HG02973 (cell line): ENCODE results near the gene CDS2.

ENCODE experiments used
- ATAC-seq: cut with Tn5 transposase; IDR thresholded peaks from one replicate; pipeline ENCODE4 v1.9.1; 2021; ENCODE audit warnings: moderate library complexity; ENCODE audit not compliant: unreplicated experiment

CDS2 gene

GRCh38 chr20:5205348-5206210 lies 78.8 kb downstream of the CDS2 start:
- peak; percentile 79 for ATAC-seq

GRCh38 chr20:5207138-5207537 lies 80.3 kb downstream of the CDS2 start:
- ATAC-seq = no peak

DNA sequence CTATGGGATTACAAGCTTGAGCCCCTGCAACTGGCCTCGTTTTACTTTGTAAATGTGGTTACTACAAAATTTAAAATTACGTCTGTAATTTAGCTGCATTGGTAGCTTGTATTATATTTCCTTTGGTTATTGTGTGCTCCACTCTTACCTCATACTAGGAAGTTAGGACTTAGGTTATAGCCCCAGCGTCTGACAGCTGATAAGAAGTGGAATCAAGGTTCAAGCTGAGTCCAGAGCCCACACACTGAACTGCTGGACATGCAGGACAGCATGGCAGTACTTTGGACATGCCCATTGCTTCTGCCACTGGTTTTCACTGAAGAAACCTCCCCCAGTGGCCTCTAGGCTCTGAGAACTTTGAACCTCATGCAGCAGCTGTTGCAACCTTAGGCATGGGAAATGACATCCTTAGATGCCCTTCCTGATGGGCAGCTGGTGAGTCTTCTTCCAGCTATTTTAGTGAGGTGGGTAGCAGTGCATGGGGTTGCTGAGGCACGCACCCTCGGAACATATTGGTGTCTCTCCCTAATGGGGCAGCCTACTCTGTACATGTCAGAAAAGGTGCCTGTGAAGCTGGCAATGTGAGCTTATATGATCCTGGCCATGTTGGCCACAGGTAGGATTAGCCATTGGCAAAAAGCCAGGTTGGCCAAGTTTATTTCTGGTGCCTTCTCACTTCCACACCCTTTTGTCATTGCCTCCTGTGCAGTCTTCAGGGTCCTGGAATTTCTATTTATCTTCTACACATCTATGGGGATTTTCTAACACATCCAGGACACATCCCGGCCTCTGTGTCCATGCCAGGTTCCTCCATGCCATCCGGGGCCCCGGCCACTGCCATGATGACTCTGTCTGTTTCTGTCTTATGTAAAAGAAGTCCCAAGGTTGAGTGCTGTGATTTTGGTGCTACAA lies 85.3 kb downstream of the CDS2 start:
- ATAC-seq = no peak

GRCh38 chr20:5212907-5213487 lies 86.2 kb downstream of the CDS2 start:
- no peak for ATAC-seq

DNA sequence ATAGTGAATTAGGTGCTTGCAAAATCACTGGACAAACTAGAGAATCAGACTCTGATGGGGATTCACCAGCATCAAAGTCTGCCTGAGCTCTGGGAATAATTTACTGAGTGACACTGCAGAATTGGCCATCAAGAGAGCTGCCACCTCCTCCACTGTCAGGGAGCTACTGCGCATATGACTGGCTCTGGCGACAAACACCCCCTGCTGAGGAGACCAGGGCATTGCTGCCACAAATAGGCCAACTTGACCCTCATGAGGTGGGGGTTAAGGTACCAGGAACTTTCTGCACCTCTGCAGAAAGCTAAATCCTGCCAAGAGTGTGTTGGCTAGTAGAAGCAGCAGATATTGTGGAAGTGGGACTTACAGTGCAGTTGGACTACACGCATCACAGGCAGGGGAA lies 88.0 kb downstream of the CDS2 start:
- no peak for ATAC-seq

DNA sequence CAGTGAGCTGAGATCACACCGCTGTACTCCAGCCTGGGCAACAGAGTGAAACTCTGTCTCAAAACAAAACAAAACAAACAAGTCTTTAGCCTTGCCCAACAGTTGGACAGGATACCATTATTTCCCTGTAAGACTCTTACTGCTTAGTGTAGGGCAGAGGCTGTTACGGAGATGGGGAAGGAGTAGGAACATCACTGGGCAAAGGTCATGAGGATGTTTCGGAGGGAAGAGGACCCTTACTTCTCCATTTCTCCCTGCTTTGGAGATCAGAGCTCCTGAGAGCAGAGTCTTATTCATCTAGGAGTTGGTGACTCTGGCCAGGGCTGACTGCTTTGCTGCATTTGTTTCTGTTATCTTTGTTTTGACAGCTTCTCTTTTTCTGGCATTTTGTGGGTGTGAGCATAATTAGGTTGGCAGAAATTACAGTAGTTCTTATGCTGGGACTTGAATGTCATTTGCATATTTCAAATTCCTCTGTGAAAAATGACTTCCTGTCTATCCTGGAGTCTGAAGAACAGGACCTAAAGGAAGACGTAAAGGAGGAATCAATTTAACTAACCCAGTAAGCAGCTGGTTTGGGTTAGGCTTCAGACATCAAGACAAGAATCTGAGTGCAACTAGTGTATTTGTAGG lies 89.0 kb downstream of the CDS2 start:
- no peak for ATAC-seq

GRCh38 chr20:5216663-5217062 lies 89.9 kb downstream of the CDS2 start:
- ATAC-seq = no peak

DNA sequence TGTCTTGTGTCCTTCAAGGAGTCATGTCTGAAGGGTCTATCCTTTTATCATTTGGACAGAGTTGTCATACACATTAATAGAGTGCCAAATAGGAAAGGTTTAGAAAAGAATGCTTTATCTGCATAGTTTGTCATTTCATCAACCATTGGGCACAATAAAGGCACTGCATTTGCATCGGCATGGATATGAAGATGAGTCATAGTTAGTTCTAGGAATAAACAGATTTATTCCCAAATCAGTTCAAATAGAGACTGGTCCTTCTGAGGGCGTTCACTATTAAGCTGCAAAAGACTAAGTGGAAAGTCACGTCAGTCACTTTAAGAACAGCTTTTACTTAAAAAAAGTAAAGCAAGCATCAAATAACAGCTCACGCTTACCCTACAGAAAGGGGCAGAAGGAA lies 90.8 kb downstream of the CDS2 start:
- ATAC-seq = no peak

DNA sequence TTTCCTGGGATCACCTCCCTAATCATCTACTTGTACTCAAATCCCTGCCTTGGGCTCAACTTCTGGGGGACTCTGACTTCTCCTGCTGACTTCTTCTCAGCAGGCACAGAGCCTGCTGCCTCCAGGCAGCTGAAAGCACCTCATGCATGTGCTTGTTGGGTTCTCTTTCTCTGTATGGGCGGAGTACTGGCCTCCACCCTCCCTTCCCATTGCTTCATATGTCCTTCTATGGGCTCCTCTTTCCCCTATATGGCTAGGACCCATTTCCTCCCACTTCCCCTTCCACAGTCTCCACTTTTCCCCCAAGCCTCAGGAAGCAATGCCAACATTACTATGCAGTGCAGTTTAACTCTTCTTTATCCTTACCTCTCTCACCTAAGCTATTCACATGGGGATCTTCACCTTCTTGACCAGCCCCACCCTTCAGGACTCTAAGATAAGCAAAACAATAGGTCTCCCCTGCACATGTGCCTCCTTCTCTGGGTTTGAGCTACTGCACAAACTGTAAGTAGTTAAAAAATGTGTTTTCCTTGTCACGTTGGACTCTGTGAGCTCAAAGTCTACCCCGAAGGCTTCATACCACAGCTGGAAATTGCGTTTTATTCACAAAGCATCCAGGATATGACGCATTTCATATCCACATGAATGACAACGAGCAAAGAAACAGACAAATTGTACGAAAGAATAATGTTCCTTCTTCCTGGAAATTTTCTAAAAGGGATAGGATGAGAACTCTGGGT lies 93.7 kb downstream of the CDS2 start:
- no peak for ATAC-seq

DNA sequence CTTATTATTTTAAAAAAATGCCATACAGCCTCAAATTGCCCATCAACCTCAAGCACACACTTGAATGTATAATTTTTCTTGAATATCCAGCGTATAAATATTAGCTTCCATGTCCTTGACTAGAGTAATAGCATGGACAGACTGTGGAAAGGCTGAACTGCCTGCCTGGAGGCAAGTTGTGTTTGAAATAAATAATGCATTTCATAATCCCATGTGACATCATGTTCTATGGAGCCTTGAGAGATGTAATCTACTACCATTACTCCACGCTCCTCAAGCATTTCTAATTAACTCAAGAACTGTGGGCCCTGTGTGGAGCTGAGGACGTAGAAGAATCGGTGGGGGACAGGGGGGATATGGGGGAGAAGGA lies 94.2 kb downstream of the CDS2 start:
- no peak for ATAC-seq

GRCh38 chr20:5222919-5223634 lies 96.3 kb downstream of the CDS2 start:
- ATAC-seq = no peak

- ATAC-seq = no peak
These were observed 103.7 kb downstream of the CDS2 start for GRCh38 chr20:5230544-5230943.

GRCh38 chr20:5234158-5234557 lies 107.3 kb downstream of the CDS2 start:
- ATAC-seq = no peak

- no peak for ATAC-seq
These were observed 108.2 kb downstream of the CDS2 start for GRCh38 chr20:5234978-5235377.
